Erythroblast (primary cell): Measurements from ENCODE around the gene BMP8A.

ENCODE experiments used
- GATA1 ChIP-seq: IDR thresholded peaks from 2 replicates; pipeline ENCODE4 v1.6.1; 2011; ENCODE audit warnings: low read depth, mild to moderate bottlenecking, control low read depth, low read length, moderate library complexity
- POLR2A ChIP-seq: IDR thresholded peaks from 2 replicates; pipeline ENCODE4 v1.6.1; 2011; ENCODE audit warnings: mild to moderate bottlenecking, low read length

DNA sequence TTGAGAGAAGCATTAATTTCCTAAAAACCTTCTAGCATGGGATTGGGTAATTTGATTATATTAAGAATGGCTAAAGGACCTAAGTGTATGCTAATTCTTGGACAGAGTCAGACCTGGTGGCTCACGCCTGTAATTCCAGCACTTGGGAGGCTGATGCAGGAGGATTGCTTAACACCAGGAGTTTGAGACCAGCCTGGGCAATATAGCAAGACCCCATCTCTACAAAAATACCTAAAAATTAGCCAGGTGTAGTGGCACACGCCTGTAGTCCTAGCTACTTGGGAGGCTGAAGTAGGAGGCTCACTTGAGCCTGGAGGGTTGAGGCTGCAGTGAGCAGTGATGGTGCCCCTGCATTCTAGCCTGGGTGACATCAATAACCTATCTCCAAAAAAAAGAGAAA lies 45.9 kb upstream of the BMP8A start:
- TF ChIP-seq POLR2A: no peak
- TF ChIP-seq GATA1: no peak
